ENCODE measurements around the gene KANSL3.
"Not testable (repeated sequence)": the region's sequence is repeated elsewhere in the genome, so short reads cannot be mapped to it uniquely, and the experiment has no call there.

KANSL3 gene

GRCh38 chr2:96557421-96557820, 80.7 kb downstream of the KANSL3 start:
- not testable (repeated sequence) for DNase-seq (ENCODE audit: low read depth in 2 of 2)

- DNase-seq (ENCODE audit: low read depth in 2 of 2): no peak
Observed at GRCh38 chr2:96556441-96557330, 81.4 kb downstream of the KANSL3 start.

GRCh38 chr2:96555146-96555610, 82.9 kb downstream of the KANSL3 start:
- DNase-seq (ENCODE audit: low read depth in 2 of 2): no peak

GRCh38 chr2:96554293-96555145, 83.6 kb downstream of the KANSL3 start:
- peak in 1 of 2 donors; percentile 40 for DNase-seq (ENCODE audit: low read depth in 2 of 2)

GRCh38 chr2:96553957-96554292, 84.2 kb downstream of the KANSL3 start:
- DNase-seq (ENCODE audit: low read depth in 2 of 2): not testable (repeated sequence)

- DNase-seq (ENCODE audit: low read depth in 2 of 2): no peak
Observed at GRCh38 chr2:96553176-96553956, 84.7 kb downstream of the KANSL3 start.

GRCh38 chr2:96552315-96553175, 85.6 kb downstream of the KANSL3 start:
- DNase-seq (ENCODE audit: low read depth in 2 of 2): no peak

GRCh38 chr2:96551605-96552314, 86.4 kb downstream of the KANSL3 start:
- no peak for DNase-seq (ENCODE audit: low read depth in 2 of 2)

- DNase-seq (ENCODE audit: low read depth in 2 of 2): no peak
Observed at GRCh38 chr2:96550787-96551604, 87.1 kb downstream of the KANSL3 start.

- no peak for DNase-seq (ENCODE audit: low read depth in 2 of 2)
Observed at GRCh38 chr2:96549967-96550786, 87.9 kb downstream of the KANSL3 start.

GRCh38 chr2:96549466-96549785, 88.7 kb downstream of the KANSL3 start:
- no peak for DNase-seq (ENCODE audit: low read depth in 2 of 2)

- DNase-seq (ENCODE audit: low read depth in 2 of 2): no peak
Observed at GRCh38 chr2:96548558-96549465, 89.3 kb downstream of the KANSL3 start.

- no peak for DNase-seq (ENCODE audit: low read depth in 2 of 2)
Observed at GRCh38 chr2:96547731-96548171, 90.4 kb downstream of the KANSL3 start.

- no peak for DNase-seq (ENCODE audit: low read depth in 2 of 2)
Observed at GRCh38 chr2:96547203-96547641, 90.9 kb downstream of the KANSL3 start.

- DNase-seq (ENCODE audit: low read depth in 2 of 2): no peak
Observed at GRCh38 chr2:96546797-96547196, 91.3 kb downstream of the KANSL3 start.

GRCh38 chr2:96546321-96546720, 91.8 kb downstream of the KANSL3 start:
- no peak for DNase-seq (ENCODE audit: low read depth in 2 of 2)
